Astrocyte (in vitro differentiated cells and primary cell): ENCODE results near the gene CTSW. TPM values are rescaled to one million over a fixed set of nuclear protein-coding genes. Genes with fewer than 3 reads are reported as not detected.
"Not testable (repeated sequence)": the region's sequence is repeated elsewhere in the genome, so short reads cannot be mapped to it uniquely, and the experiment has no call there.

ENCODE experiments used
- DNase-seq: peaks from one replicate; pipeline ENCODE4 v3.0.0-alpha.2; 2010; ENCODE audit warnings: low read depth
- FAIRE-seq: peaks from 2 replicates; lab custom pipeline; 2011; peaks lifted over from hg19 to GRCh38; lab: Jason Lieb, UNC
- H2AFZ ChIP-seq: 2 replicates; pipeline ENCODE4 v1.6.0; 2012; ENCODE audit warnings: low read depth, low read length, inconsistent platforms
- H3K27ac ChIP-seq: 2 replicates; pipeline ENCODE4 v1.5.1; 2011; ENCODE audit warnings: low read depth, low read length, inconsistent platforms
- H3K27me3 ChIP-seq: 2 replicates; pipeline ENCODE4 v1.6.0; 2011; ENCODE audit warnings: low read length, inconsistent platforms; ENCODE audit not compliant: insufficient read depth
- H3K36me3 ChIP-seq: 2 replicates; pipeline ENCODE4 v1.5.1; 2011; ENCODE audit warnings: low read length, inconsistent platforms; ENCODE audit not compliant: insufficient read depth
- H3K4me1 ChIP-seq: 2 replicates; pipeline ENCODE4 v1.5.1; 2011; ENCODE audit warnings: low read length, inconsistent platforms; ENCODE audit not compliant: insufficient read depth
- H3K4me2 ChIP-seq: 2 replicates; pipeline ENCODE4 v1.6.0; 2012; ENCODE audit warnings: low read length, inconsistent platforms
- H3K4me3 ChIP-seq: 2 replicates; pipeline ENCODE4 v1.5.1; 2011; ENCODE audit warnings: low read depth, mild to moderate bottlenecking, low read length, inconsistent platforms; ENCODE audit not compliant: insufficient read depth
- H3K79me2 ChIP-seq: 2 replicates; pipeline ENCODE4 v1.6.0; 2012; ENCODE audit warnings: mild to moderate bottlenecking, low read length, inconsistent platforms; ENCODE audit not compliant: insufficient read depth
- H3K9ac ChIP-seq: 2 replicates; pipeline ENCODE4 v1.6.0; 2012; ENCODE audit warnings: mild to moderate bottlenecking, low read length, inconsistent platforms
- H3K9me3 ChIP-seq: 2 replicates; pipeline ENCODE4 v1.5.1; 2012; ENCODE audit warnings: low read depth, mild to moderate bottlenecking, low read length, inconsistent platforms; ENCODE audit not compliant: insufficient read depth
- H4K20me1 ChIP-seq: 2 replicates; pipeline ENCODE4 v1.6.0; 2012; ENCODE audit warnings: low read length, inconsistent platforms; ENCODE audit not compliant: insufficient read depth
- H3K27ac Mint-ChIP-seq: one replicate; pipeline ENCODE4 v1.8.0; 2021; ENCODE audit warnings: mild to moderate bottlenecking, mixed read lengths; ENCODE audit not compliant: unreplicated experiment
- H3K27me3 Mint-ChIP-seq: one replicate; pipeline ENCODE4 v1.8.0; 2021; ENCODE audit warnings: low read depth, mixed read lengths; ENCODE audit not compliant: unreplicated experiment
- H3K36me3 Mint-ChIP-seq: one replicate; pipeline ENCODE4 v1.8.0; 2021; ENCODE audit warnings: low read depth, mixed read lengths; ENCODE audit not compliant: unreplicated experiment
- H3K4me1 Mint-ChIP-seq: one replicate; pipeline ENCODE4 v1.8.0; 2021; ENCODE audit warnings: low read depth, mixed read lengths; ENCODE audit not compliant: unreplicated experiment
- H3K4me3 Mint-ChIP-seq: one replicate; pipeline ENCODE4 v1.8.0; 2021; ENCODE audit warnings: mild to moderate bottlenecking, moderate library complexity, mixed read lengths; ENCODE audit not compliant: unreplicated experiment
- H3K9me3 Mint-ChIP-seq: one replicate; pipeline ENCODE4 v1.8.0; 2021; ENCODE audit warnings: mild to moderate bottlenecking, mixed read lengths; ENCODE audit not compliant: unreplicated experiment
- EZH2 ChIP-seq: IDR thresholded peaks from 2 replicates; pipeline ENCODE4 v1.6.1; 2012; ENCODE audit warnings: mild to moderate bottlenecking, low read length, inconsistent platforms; ENCODE audit not compliant: insufficient read depth
- total RNA-seq: library from RNA; stranded (reverse); gene quantifications from 2 replicates; pipeline ENCODE4 v1.2.1, GENCODE V29; 2021
- TF ChIP-seq, protein P1 (sequence below): IDR thresholded peaks from 2 replicates; pipeline ENCODE4 v1.5.1; 2011; ENCODE audit warnings: low read depth, mild to moderate bottlenecking, inconsistent platforms, low read length, moderate library complexity; ENCODE audit not compliant: insufficient read depth

Gene CTSW
- total RNA-seq, 1 donor from 2014 or later = not detected

DNA sequence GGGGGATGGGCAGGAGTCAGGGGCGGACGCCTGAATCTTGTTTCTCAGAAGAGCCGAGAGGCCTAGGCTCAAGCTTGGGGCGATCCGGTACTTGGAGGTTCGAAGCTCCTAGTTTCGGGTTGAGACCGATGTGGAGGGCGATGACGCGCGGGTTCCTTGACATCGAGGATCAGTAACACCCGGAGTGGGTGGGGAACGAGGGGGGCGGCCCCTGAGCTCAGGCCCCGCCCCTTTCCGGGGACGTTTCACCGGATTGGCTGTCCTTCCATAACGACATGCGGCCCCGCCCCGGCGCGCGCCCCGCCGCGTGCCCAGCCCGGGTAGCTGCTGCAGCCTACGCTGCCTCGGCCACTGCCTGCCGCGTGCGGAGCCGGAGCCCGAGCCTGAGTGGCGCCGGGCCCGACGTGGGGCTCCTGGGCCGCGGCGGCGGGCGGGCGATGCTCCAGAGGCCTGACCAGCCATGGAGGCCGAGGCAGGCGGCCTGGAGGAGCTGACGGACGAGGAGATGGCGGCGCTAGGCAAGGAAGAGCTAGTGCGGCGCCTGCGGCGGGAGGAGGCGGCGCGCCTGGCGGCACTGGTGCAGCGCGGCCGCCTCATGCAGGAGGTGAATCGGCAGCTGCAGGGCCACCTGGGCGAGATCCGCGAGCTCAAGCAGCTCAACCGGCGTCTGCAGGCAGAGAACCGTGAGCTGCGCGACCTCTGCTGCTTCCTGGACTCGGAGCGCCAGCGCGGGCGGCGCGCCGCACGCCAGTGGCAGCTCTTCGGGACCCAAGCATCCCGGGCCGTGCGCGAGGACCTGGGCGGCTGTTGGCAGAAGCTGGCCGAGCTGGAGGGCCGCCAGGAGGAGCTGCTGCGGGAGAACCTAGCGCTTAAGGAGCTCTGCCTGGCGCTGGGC lies 10.9 kb downstream of the CTSW start, which contains the start of gene CCDC85B:
TSS of gene CCDC85B (plus strand) at position 350 of the 895 bp plus-strand sequence. CDS start at position 461, 111 bp downstream.
- Mint-ChIP-seq H3K4me3 (peak within 1 kb of the TSS; percentile 97), H3K4me1 (peaks cover 32% of the 10 kb centered on the region)

DNA sequence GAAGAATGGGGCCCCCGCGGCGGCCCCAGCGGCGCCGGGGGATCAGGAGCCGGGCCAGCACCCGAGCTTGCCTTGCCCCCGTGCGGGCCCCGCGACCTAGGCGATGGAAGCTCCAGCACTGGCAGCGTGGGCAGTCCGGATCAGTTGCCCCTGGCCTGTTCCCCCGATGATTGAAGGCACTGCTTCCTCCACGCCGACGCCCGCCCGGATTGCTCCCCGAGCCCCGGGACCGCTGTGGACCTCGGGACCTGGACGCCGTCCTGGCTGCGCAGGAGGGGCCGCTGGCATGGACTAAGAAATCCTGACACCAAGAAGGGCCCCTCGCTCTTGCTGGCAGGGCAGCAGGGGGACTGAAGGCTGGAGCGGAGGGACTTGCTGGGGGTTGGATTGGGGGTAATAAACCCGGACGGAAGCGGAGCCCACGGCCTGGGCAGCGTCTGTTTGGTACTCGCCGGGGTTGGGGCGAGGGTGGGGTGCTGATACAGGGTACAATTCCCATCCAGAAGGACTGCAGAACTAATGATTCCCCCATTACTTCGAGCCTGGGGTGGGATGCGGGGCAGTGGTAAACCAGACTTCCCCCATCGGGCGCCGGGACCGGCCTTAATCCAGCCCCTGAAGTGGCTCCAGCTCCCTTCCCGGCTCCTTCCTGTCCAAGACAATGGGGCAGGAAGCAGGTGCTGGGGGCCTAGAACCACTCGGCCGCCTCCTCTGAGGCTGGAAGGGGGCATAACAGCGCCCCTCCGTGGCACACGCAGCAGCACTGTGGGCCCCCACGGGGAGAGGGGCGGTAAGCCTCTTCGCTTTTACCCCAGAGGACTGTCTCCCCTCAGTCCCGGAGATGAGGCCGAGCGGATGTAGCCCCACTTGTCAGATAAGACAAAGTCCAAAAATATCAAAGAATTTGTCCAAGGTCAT lies 11.8 kb downstream of the CTSW start:
- Histone ChIP-seq H3K9me3 (no peaks in the 10 kb centered on the region), H3K4me1 (peaks cover 73% of the 10 kb centered on the region), H2AFZ (no peak overlapping the region), H3K79me2 (peaks cover 71% of the 10 kb centered on the region), H4K20me1 (peaks cover 67% of the 10 kb centered on the region), H3K4me3 (peak overlapping the region; percentile 60), H3K27me3 (no peaks in the 10 kb centered on the region), H3K4me2 (peak overlapping the region; percentile 99), H3K36me3 (peaks cover 20% of the 10 kb centered on the region), H3K9ac (peak overlapping the region; percentile 79), H3K27ac (peak overlapping the region; percentile 65)
- Mint-ChIP-seq H3K27ac (peak overlapping the region; percentile 58), H3K27me3 (no peaks in the 10 kb centered on the region), H3K4me1 (peaks cover 35% of the 10 kb centered on the region), H3K9me3 (no peaks in the 10 kb centered on the region), H3K36me3 (peaks cover 14% of the 10 kb centered on the region), H3K4me3 (peak overlapping the region; percentile 81)
- no peak for DNase-seq
- no peak for FAIRE-seq
- TF ChIP-seq, protein P1, sequence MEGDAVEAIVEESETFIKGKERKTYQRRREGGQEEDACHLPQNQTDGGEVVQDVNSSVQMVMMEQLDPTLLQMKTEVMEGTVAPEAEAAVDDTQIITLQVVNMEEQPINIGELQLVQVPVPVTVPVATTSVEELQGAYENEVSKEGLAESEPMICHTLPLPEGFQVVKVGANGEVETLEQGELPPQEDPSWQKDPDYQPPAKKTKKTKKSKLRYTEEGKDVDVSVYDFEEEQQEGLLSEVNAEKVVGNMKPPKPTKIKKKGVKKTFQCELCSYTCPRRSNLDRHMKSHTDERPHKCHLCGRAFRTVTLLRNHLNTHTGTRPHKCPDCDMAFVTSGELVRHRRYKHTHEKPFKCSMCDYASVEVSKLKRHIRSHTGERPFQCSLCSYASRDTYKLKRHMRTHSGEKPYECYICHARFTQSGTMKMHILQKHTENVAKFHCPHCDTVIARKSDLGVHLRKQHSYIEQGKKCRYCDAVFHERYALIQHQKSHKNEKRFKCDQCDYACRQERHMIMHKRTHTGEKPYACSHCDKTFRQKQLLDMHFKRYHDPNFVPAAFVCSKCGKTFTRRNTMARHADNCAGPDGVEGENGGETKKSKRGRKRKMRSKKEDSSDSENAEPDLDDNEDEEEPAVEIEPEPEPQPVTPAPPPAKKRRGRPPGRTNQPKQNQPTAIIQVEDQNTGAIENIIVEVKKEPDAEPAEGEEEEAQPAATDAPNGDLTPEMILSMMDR = no peak
- no peak for TF ChIP-seq EZH2

More for the DNA sequence above, 10.9 kb downstream of the CTSW start, which contains the start of gene CCDC85B:
- H3K79me2 ChIP-seq = peaks cover 71% of the 10 kb centered on the region
- H3K27ac ChIP-seq = peak within 1 kb of the TSS; percentile 85
- H2AFZ ChIP-seq = no peak within 1 kb of the TSS
- H3K4me1 ChIP-seq = peaks cover 65% of the 10 kb centered on the region
- H3K9ac ChIP-seq = peak within 1 kb of the TSS; percentile 87
- H3K27ac Mint-ChIP-seq = peak within 1 kb of the TSS; percentile 98
- H3K9me3 ChIP-seq = no peaks in the 10 kb centered on the region
- H3K27me3 ChIP-seq = no peaks in the 10 kb centered on the region
- peaks cover 64% of the 10 kb centered on the region for H4K20me1 ChIP-seq
- DNase-seq (peak; percentile 85), FAIRE-seq (no peak)
- peak within 1 kb of the TSS; percentile 60 for H3K4me3 ChIP-seq
- no peaks in the 10 kb centered on the region for H3K9me3 Mint-ChIP-seq
- peak within 1 kb of the TSS; percentile 99 for H3K4me2 ChIP-seq
- peaks cover 11% of the 10 kb centered on the region for H3K36me3 ChIP-seq
- H3K27me3 Mint-ChIP-seq = no peaks in the 10 kb centered on the region
- peaks cover 13% of the 10 kb centered on the region for H3K36me3 Mint-ChIP-seq
- TF ChIP-seq EZH2 = no peak
- TF ChIP-seq, protein P1 = no peak

DNA sequence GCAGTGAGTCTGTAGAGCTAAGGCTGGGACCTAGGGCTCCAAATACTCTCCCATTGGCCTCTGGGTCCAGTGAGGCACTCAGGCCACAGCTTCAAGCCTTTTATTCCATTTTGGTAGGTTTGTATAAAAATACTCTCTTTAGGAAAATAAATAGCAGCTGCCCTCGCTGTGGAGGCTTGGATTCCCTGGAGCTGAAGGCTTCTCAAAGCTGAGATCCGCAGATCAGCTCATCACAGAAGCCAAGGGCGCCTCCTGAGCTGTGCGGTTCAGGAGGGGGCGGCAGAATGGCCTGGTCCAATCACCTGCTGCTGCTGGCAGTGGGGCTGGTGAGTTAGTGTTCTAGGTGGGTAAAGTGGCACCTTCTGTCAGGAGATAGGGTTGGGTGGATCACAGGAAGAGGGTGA lies 12.5 kb downstream of the CTSW start:
- DNase-seq, H2AFZ ChIP-seq, H3K9me3 Mint-ChIP-seq, H3K9me3 ChIP-seq, H3K27me3 Mint-ChIP-seq, H3K27ac ChIP-seq, FAIRE-seq, H3K27me3 ChIP-seq: not testable (repeated sequence)
- H3K36me3 ChIP-seq = peaks cover 26% of the 10 kb centered on the region
- H3K27ac Mint-ChIP-seq = peak overlapping the region; percentile 26
- H3K79me2 ChIP-seq = peaks cover 71% of the 10 kb centered on the region
- peaks cover 14% of the 10 kb centered on the region for H3K36me3 Mint-ChIP-seq
- peak overlapping the region; percentile 79 for H3K9ac ChIP-seq
- peaks cover 69% of the 10 kb centered on the region for H4K20me1 ChIP-seq
- H3K4me1 Mint-ChIP-seq = peaks cover 32% of the 10 kb centered on the region
- H3K4me3 Mint-ChIP-seq = peak overlapping the region; percentile 81
- H3K4me2 ChIP-seq = peak overlapping the region; percentile 99
- H3K4me1 ChIP-seq = peaks cover 74% of the 10 kb centered on the region
- H3K4me3 ChIP-seq = peak overlapping the region; percentile 60
